IMR-90 (cell line): ENCODE data around the gene FOXM1. TPM values are rescaled to one million over a fixed set of nuclear protein-coding genes. Genes with fewer than 3 reads are reported as not detected.

Source experiments
- ATAC-seq: fragments of 200-7000 bp; cut with Tn5 transposase; 2 replicates; pipeline ENCODE4 v1.9.1; 2020; ENCODE audit warnings: low read depth, mild to moderate bottlenecking, moderate library complexity
- BruUV-seq: library from RNA; stranded (reverse); fragments of 400-500 nt; replicated peaks from 2 replicates; lab custom pipeline; 2021; lab: Mats Ljungman, UMichigan
- CTCF ChIA-PET: fragments of 300-600 bp; formaldehyde crosslinking; extraction: SDS; loops from one replicate; lab custom pipeline; 2021; ENCODE audit warnings: antibody characterized with exemption; lab: Yijun Ruan, JAX
- POLR2A ChIA-PET: fragments of 300-600 bp; sonication (Branson Sonifier 250); formaldehyde crosslinking; loops from one replicate; lab custom pipeline; 2022; ENCODE audit warnings: antibody characterized with exemption; ENCODE audit not compliant: unreplicated experiment; lab: Charles Lee
- DNase-seq: peaks from one replicate; pipeline ENCODE4 v3.0.0; 2013
- H2AFZ ChIP-seq: replicated peaks from 2 replicates; pipeline ENCODE3; 2013; ENCODE audit warnings: low read length, mild to moderate bottlenecking; ENCODE audit not compliant: poor library complexity
- H2AK5ac ChIP-seq: 2 replicates; pipeline ENCODE4 v1.6.1; 2013; ENCODE audit warnings: low read depth, low read length, inconsistent platforms
- H2AK9ac ChIP-seq: replicated peaks from 2 replicates; pipeline ENCODE3; 2013; ENCODE audit warnings: mild to moderate bottlenecking, low read depth, low read length, moderate library complexity; ENCODE audit not compliant: poor library complexity
- H2BK120ac ChIP-seq: 2 replicates; pipeline ENCODE4 v1.6.1; 2013; ENCODE audit warnings: low read depth, low read length, inconsistent platforms
- H2BK15ac ChIP-seq: 3 replicates; pipeline ENCODE4 v1.6.1; 2013; ENCODE audit warnings: low read depth, low read length, inconsistent platforms
- H2BK20ac ChIP-seq: 2 replicates; pipeline ENCODE4 v1.6.1; 2013; ENCODE audit warnings: low read depth, mild to moderate bottlenecking, inconsistent platforms, low read length, moderate library complexity
- H2BK5ac ChIP-seq: 2 replicates; pipeline ENCODE4 v1.6.1; 2013; ENCODE audit warnings: mild to moderate bottlenecking, low read depth, low read length, inconsistent platforms; ENCODE audit not compliant: poor library complexity, severe bottlenecking
- H3K14ac ChIP-seq: replicated peaks from 2 replicates; pipeline ENCODE4 v1.6.1; 2013; ENCODE audit warnings: low read depth, low read length, inconsistent platforms
- H3K18ac ChIP-seq: 2 replicates; pipeline ENCODE4 v1.6.1; 2013; ENCODE audit warnings: low read depth, low read length, control low read depth
- H3K23ac ChIP-seq: 2 replicates; pipeline ENCODE4 v1.6.1; 2013; ENCODE audit warnings: low read depth, low read length, inconsistent platforms
- H3K27ac ChIP-seq: 2 replicates; pipeline ENCODE4 v1.5.1; 2013; ENCODE audit warnings: mild to moderate bottlenecking, control low read depth, low read length; ENCODE audit not compliant: insufficient read depth
- H3K27me3 ChIP-seq: 2 replicates; pipeline ENCODE4 v1.6.1; 2013; ENCODE audit warnings: low read length; ENCODE audit not compliant: control insufficient read depth, insufficient read depth
- H3K36me3 ChIP-seq: 2 replicates; pipeline ENCODE4 v1.6.1; 2013; ENCODE audit warnings: low read length, mixed read lengths; ENCODE audit not compliant: control insufficient read depth, insufficient read depth
- H3K4ac ChIP-seq: 2 replicates; pipeline ENCODE4 v1.6.1; 2013; ENCODE audit warnings: low read depth, low read length, inconsistent platforms
- H3K4me1 ChIP-seq: 2 replicates; pipeline ENCODE4 v1.6.1; 2013; ENCODE audit warnings: low read length, mixed read lengths; ENCODE audit not compliant: control insufficient read depth, insufficient read depth
- H3K4me2 ChIP-seq: 2 replicates; pipeline ENCODE4 v1.6.1; 2013; ENCODE audit warnings: low read depth, mild to moderate bottlenecking, control low read depth, low read length, moderate library complexity
- H3K4me3 ChIP-seq: 2 replicates; pipeline ENCODE4 v1.5.1; 2013; ENCODE audit warnings: low read depth, mild to moderate bottlenecking, control low read depth, low read length, moderate library complexity; ENCODE audit not compliant: insufficient read depth
- H3K56ac ChIP-seq: 2 replicates; pipeline ENCODE4 v1.6.1; 2013; ENCODE audit warnings: low read length, inconsistent platforms; ENCODE audit not compliant: insufficient read depth; ENCODE audit errors: extremely low read depth
- H3K79me1 ChIP-seq, 2 experiments: 2 replicates each; pipeline ENCODE4 v1.6.1; 2013; ENCODE audit warnings: low read length in 2 of 2, inconsistent platforms in 1 of 2, low read depth in 1 of 2
- H3K9ac ChIP-seq: 2 replicates; pipeline ENCODE4 v1.6.1; 2013; ENCODE audit warnings: low read depth, low read length, control low read depth
- H3K9me1 ChIP-seq: 2 replicates; pipeline ENCODE4 v1.6.1; 2013; ENCODE audit warnings: low read length, inconsistent platforms; ENCODE audit not compliant: insufficient read depth
- H3K9me3 ChIP-seq: 2 replicates; pipeline ENCODE4 v1.6.1; 2013; ENCODE audit warnings: low read length; ENCODE audit not compliant: control insufficient read depth, insufficient read depth
- H4K20me1 ChIP-seq: 2 replicates; pipeline ENCODE4 v1.6.1; 2013; ENCODE audit warnings: low read length, inconsistent platforms; ENCODE audit not compliant: insufficient read depth
- H4K5ac ChIP-seq: 2 replicates; pipeline ENCODE4 v1.6.1; 2013; ENCODE audit warnings: mild to moderate bottlenecking, low read depth, low read length, control low read depth
- H4K8ac ChIP-seq, 2 experiments: 2 replicates each; pipeline ENCODE4 v1.6.1; 2013; ENCODE audit warnings: low read depth in 2 of 2, low read length in 2 of 2, control low read depth in 1 of 2, inconsistent platforms in 1 of 2
- H4K91ac ChIP-seq: 2 replicates; pipeline ENCODE4 v1.6.1; 2013; ENCODE audit warnings: low read depth, low read length, inconsistent platforms; ENCODE audit not compliant: insufficient read depth
- BHLHE40 ChIP-seq: fragments of 150-350 bp; IDR thresholded peaks from 2 replicates; pipeline ENCODE4 v1.6.1; 2016; ENCODE audit warnings: mild to moderate bottlenecking, low read depth, low read length
- CEBPB ChIP-seq: IDR thresholded peaks from 2 replicates; pipeline ENCODE4 v1.6.1; 2012; ENCODE audit warnings: low read depth, low read length, improper control_type of control experiment
- CHD1 ChIP-seq: IDR thresholded peaks from 2 replicates; pipeline ENCODE4 v1.6.1; 2012; ENCODE audit warnings: low read depth, low read length, improper control_type of control experiment
- FOS ChIP-seq: fragments of 150-350 bp; IDR thresholded peaks from 2 replicates; pipeline ENCODE4 v1.6.1; 2016; ENCODE audit warnings: low read depth, low read length
- MAFK ChIP-seq: IDR thresholded peaks from 2 replicates; pipeline ENCODE4 v1.6.1; 2012; ENCODE audit warnings: low read depth, low read length, improper control_type of control experiment
- MAZ ChIP-seq: IDR thresholded peaks from 2 replicates; pipeline ENCODE4 v1.6.1; 2012; ENCODE audit warnings: low read depth, mild to moderate bottlenecking, low read length, improper control_type of control experiment, moderate library complexity, borderline replicate concordance
- MXI1 ChIP-seq: IDR thresholded peaks from 2 replicates; pipeline ENCODE4 v1.6.1; 2012; ENCODE audit warnings: low read depth, mild to moderate bottlenecking, low read length, moderate library complexity, borderline replicate concordance
- NFE2L2 ChIP-seq: fragments of 150-350 bp; IDR thresholded peaks from 2 replicates; pipeline ENCODE4 v1.6.1; 2016; ENCODE audit warnings: low read depth, mild to moderate bottlenecking, low read length
- POLR2A ChIP-seq: IDR thresholded peaks from 2 replicates; pipeline ENCODE4 v1.6.1; 2012; ENCODE audit warnings: mild to moderate bottlenecking, low read depth, low read length
- RAD21 ChIP-seq: IDR thresholded peaks from 2 replicates; pipeline ENCODE4 v1.6.1; 2012; ENCODE audit warnings: low read length, improper control_type of control experiment
- RCOR1 ChIP-seq: IDR thresholded peaks from 2 replicates; pipeline ENCODE4 v1.6.1; 2012; ENCODE audit warnings: mild to moderate bottlenecking, low read length, improper control_type of control experiment; ENCODE audit not compliant: insufficient replicate concordance
- RFX5 ChIP-seq: IDR thresholded peaks from 2 replicates; pipeline ENCODE4 v1.8.0; 2012; ENCODE audit warnings: low read depth, mild to moderate bottlenecking, low read length, moderate library complexity
- SMC3 ChIP-seq: fragments of 150-350 bp; IDR thresholded peaks from 2 replicates; pipeline ENCODE4 v1.6.1; 2016; ENCODE audit warnings: low read depth, mild to moderate bottlenecking, antibody characterized with exemption, low read length, moderate library complexity
- WGBS, 2 experiments: methylation state at CpG; one replicate each; pipeline versions ENCODE4 v1.1.5 to v1.1.7; 2013; ENCODE audit warnings: missing lambda C conversion rate in 2 of 2; ENCODE audit not compliant: insufficient read length in 1 of 2; ENCODE audit errors: extremely low coverage in 2 of 2; 5-methylcytosine and 5-hydroxymethylcytosine counted together
- dilution Hi-C: fragments of 300-500 bp; cut with HindIII; formaldehyde crosslinking; loops from one replicate; pipeline ENCODE4 v1.14.3; 2018; ENCODE audit warnings: low sequenced_read_pairs; ENCODE audit not compliant: unreplicated experiment
- in situ Hi-C: fragments of 300-500 bp; cut with MboI; formaldehyde crosslinking; loops from 3 replicates; pipeline ENCODE4 v1.14.3; 2019; ENCODE audit warnings: low sequenced_read_pairs, inconsistent platforms, mixed read lengths
- intact Hi-C: fragments of 100-400 bp; cut with micrococcal nuclease; formaldehyde crosslinking; loops from 2 replicates; pipeline ENCODE4 v1.10.0; 2022
- polyA plus RNA-seq, 3 experiments: library from polyadenylated mRNA; depleted of rRNA; stranded (reverse); fragments of >200 nt; gene quantifications; 2 replicates each; pipeline ENCODE4 v1.2.3, GENCODE V29; 2012; ENCODE audit warnings: low replicate concordance in 1 of 3
- total RNA-seq: library from RNA; depleted of rRNA; stranded (reverse); fragments of >200 nt; gene quantifications from 2 replicates; pipeline ENCODE4 v1.2.3, GENCODE V29; 2012
- TF ChIP-seq, protein P1 (sequence below): fragments of 150-350 bp; IDR thresholded peaks from 2 replicates; pipeline ENCODE4 v1.6.1; 2017; ENCODE audit warnings: mild to moderate bottlenecking, antibody characterized with exemption, low read length, low read depth
- TF ChIP-seq, protein P2 (sequence below): fragments of 150-350 bp; IDR thresholded peaks from 2 replicates; pipeline ENCODE4 v1.6.1; 2016; ENCODE audit warnings: low read depth, mild to moderate bottlenecking, low read length, moderate library complexity, borderline replicate concordance
- TF ChIP-seq, protein P3 (sequence below): conservative IDR thresholded peaks from 2 replicates; pipeline ENCODE4 v1.5.1; 2012; ENCODE audit warnings: mild to moderate bottlenecking, low read depth, low read length, improper control_type of control experiment

Gene FOXM1
- total and polyA plus RNA-seq, 2 of the 4 experiments (the other 2 are of a cell fraction) = 14.9 to 29.3 TPM

DNA sequence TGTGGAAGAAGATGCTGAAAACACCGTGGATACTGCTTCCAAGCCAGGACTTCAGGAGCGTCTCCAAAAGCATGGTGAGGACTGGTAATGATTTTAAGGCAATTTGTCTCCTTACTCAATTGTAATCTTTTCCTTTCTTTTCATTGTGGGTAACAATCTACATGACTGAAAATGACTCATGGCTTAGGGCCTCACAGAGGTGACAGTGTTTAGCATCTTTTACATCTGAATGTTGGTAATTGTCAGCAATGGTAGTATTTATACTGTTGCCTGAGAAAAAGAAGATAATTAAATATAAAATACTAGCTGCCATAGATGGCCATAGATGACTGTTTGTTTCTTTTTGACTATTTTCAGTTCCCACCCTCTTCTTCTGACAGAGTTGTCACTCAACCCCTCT is 45.4 kb upstream of the FOXM1 start:
- Histone ChIP-seq H4K8ac (no peak overlapping the region), H3K4ac (no peak overlapping the region), H3K18ac (no peak overlapping the region), H2BK15ac (no peak overlapping the region), H3K4me1 (peaks cover 7% of the 10 kb centered on the region), H4K5ac (no peak overlapping the region), H4K91ac (no peak overlapping the region), H2AFZ (no peak overlapping the region), H3K4me2 (no peak overlapping the region), H3K9me1 (peaks cover 6% of the 10 kb centered on the region), H3K4me3 (no peak overlapping the region), H3K23ac (no peak overlapping the region), H3K27me3 (no peaks in the 10 kb centered on the region), H2BK5ac (no peak overlapping the region), H3K27ac (no peak overlapping the region), H3K9me3 (no peaks in the 10 kb centered on the region), H2AK9ac (no peak overlapping the region), H3K79me1 (peaks cover 12 to 36% of the 10 kb centered on the region in 2 experiments; a peak in 3 of 4 replicates), H2AK5ac (no peak overlapping the region), H3K36me3 (peaks cover 38% of the 10 kb centered on the region), H2BK120ac (no peak overlapping the region), H3K56ac (no peak overlapping the region), H3K9ac (no peak overlapping the region), H3K14ac (no peak overlapping the region), H4K20me1 (peaks cover 8% of the 10 kb centered on the region), H2BK20ac (no peak overlapping the region)
- intact Hi-C loops (no loop called here), dilution Hi-C loops (no loop called here), in situ Hi-C loops (no loop called here)
- no TSS peak for BruUV-seq
- ChIA-PET POLR2A (no interaction called here), CTCF (no interaction called here)
- TF ChIP-seq NFE2L2 (no peak), MXI1 (no peak), MAZ (no peak), CHD1 (no peak), FOS (no peak), RFX5 (no peak), RAD21 (no peak), MAFK (no peak), SMC3 (no peak), RCOR1 (no peak), POLR2A (no peak), BHLHE40 (no peak), CEBPB (no peak)
- TF ChIP-seq, protein P1, sequence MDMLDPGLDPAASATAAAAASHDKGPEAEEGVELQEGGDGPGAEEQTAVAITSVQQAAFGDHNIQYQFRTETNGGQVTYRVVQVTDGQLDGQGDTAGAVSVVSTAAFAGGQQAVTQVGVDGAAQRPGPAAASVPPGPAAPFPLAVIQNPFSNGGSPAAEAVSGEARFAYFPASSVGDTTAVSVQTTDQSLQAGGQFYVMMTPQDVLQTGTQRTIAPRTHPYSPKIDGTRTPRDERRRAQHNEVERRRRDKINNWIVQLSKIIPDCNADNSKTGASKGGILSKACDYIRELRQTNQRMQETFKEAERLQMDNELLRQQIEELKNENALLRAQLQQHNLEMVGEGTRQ = no peak
- TF ChIP-seq, protein P2, sequence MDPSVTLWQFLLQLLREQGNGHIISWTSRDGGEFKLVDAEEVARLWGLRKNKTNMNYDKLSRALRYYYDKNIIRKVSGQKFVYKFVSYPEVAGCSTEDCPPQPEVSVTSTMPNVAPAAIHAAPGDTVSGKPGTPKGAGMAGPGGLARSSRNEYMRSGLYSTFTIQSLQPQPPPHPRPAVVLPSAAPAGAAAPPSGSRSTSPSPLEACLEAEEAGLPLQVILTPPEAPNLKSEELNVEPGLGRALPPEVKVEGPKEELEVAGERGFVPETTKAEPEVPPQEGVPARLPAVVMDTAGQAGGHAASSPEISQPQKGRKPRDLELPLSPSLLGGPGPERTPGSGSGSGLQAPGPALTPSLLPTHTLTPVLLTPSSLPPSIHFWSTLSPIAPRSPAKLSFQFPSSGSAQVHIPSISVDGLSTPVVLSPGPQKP = no peak
- TF ChIP-seq, protein P3, sequence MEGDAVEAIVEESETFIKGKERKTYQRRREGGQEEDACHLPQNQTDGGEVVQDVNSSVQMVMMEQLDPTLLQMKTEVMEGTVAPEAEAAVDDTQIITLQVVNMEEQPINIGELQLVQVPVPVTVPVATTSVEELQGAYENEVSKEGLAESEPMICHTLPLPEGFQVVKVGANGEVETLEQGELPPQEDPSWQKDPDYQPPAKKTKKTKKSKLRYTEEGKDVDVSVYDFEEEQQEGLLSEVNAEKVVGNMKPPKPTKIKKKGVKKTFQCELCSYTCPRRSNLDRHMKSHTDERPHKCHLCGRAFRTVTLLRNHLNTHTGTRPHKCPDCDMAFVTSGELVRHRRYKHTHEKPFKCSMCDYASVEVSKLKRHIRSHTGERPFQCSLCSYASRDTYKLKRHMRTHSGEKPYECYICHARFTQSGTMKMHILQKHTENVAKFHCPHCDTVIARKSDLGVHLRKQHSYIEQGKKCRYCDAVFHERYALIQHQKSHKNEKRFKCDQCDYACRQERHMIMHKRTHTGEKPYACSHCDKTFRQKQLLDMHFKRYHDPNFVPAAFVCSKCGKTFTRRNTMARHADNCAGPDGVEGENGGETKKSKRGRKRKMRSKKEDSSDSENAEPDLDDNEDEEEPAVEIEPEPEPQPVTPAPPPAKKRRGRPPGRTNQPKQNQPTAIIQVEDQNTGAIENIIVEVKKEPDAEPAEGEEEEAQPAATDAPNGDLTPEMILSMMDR = no peak
- WGBS, 2 experiments = no CpG with 5 or more reads among the region's 2 CpGs
- peak; percentile 34 for DNase-seq
- no peak for ATAC-seq
